OCI-LY1 (cell line): ENCODE results near the gene SERP2.

Source experiments
- CTCF ChIP-seq: fragments of 200-600 bp; sonication (generic), shearing (Covaris generic); IDR thresholded peaks from 2 replicates; pipeline ENCODE4 v1.5.1; 2017; ENCODE audit warnings: mild to moderate bottlenecking, antibody characterized with exemption, low read length, moderate library complexity, mixed read lengths
- EZH2 ChIP-seq: fragments of 200-600 bp; sonication (generic), shearing (Covaris generic); IDR thresholded peaks from 2 replicates; pipeline ENCODE4 v1.8.0; 2017; ENCODE audit warnings: borderline replicate concordance, mixed run types, mild to moderate bottlenecking, antibody characterized with exemption, low read length, moderate library complexity, mixed read lengths

- TF ChIP-seq EZH2, result no peak
- no peak for TF ChIP-seq CTCF
Measured at GRCh38 chr13:44421853-44422525, 48.4 kb downstream of the SERP2 start.
